NB4 (cell line): ENCODE data around the gene GDF10.

ENCODE experiments used
- CTCF ChIP-seq: IDR thresholded peaks from one replicate; pipeline ENCODE4 v1.5.1; 2012; ENCODE audit warnings: low read depth, low read length
- MAX ChIP-seq: IDR thresholded peaks from 2 replicates; pipeline ENCODE4 v1.6.1; 2011; ENCODE audit warnings: low read depth, low read length

GRCh38 chr10:47349516-47349915 lies 49.5 kb downstream of the GDF10 start:
- TF ChIP-seq CTCF (no peak), MAX (no peak)
